Activated naive CD8-positive, alpha-beta T cell (primary cell): ENCODE data around the gene C3orf22.

Experiments
- H3K27ac Mint-ChIP-seq: one replicate; pipeline ENCODE4 v1.8.0; 2021; ENCODE audit warnings: mixed read lengths
- H3K27me3 Mint-ChIP-seq: one replicate; pipeline ENCODE4 v1.8.0; 2021; ENCODE audit warnings: mixed read lengths
- H3K36me3 Mint-ChIP-seq: one replicate; pipeline ENCODE4 v1.8.0; 2021; ENCODE audit warnings: mixed read lengths
- H3K4me1 Mint-ChIP-seq: one replicate; pipeline ENCODE4 v1.8.0; 2021; ENCODE audit warnings: low read depth, mixed read lengths
- H3K4me3 Mint-ChIP-seq: one replicate; pipeline ENCODE4 v1.8.0; 2021; ENCODE audit warnings: mild to moderate bottlenecking, mixed read lengths
- H3K9me3 Mint-ChIP-seq: one replicate; pipeline ENCODE4 v1.8.0; 2021; ENCODE audit warnings: low read depth, mixed read lengths

The C3orf22 gene

DNA sequence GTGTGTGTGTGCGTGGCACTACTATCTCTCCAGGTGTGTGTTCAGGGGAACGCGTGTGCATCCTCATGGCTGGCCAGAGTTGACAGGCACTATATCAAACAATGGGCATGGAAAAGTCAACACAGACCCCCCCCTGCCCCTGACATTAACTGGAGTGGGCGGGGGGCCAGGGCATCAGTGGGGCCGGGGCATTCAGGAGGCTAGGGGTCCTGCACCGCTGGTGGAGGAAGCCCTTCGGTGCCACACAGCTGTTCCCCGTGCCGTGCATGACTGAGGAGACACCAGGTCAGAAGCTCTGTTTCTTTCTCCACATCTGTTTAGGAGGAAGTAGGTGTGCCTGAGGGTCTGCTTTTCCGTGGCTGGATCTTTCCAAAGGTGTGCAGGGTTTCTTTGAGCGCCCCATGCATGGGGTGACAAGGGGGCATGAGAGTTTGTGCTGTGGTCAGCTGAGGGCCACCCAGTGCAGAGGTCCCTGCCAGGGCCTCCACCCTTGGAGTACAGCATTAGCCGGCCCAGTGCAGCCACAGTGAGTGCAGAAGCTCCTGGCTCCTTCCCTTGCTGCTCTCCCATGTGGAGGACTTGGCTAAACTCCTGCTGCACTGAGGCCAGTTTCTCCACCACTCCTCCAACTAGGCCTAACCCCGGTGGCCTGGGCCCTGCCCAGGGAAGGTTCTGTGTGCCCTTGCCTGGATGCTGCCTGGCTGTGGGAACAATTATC lies 7.5 kb downstream of the C3orf22 start:
- Mint-ChIP-seq H3K36me3 (no peaks in the 10 kb centered on the region), H3K4me1 (no peaks in the 10 kb centered on the region), H3K27me3 (no peaks in the 10 kb centered on the region), H3K4me3 (no peak overlapping the region), H3K27ac (no peak overlapping the region), H3K9me3 (no peaks in the 10 kb centered on the region)

DNA sequence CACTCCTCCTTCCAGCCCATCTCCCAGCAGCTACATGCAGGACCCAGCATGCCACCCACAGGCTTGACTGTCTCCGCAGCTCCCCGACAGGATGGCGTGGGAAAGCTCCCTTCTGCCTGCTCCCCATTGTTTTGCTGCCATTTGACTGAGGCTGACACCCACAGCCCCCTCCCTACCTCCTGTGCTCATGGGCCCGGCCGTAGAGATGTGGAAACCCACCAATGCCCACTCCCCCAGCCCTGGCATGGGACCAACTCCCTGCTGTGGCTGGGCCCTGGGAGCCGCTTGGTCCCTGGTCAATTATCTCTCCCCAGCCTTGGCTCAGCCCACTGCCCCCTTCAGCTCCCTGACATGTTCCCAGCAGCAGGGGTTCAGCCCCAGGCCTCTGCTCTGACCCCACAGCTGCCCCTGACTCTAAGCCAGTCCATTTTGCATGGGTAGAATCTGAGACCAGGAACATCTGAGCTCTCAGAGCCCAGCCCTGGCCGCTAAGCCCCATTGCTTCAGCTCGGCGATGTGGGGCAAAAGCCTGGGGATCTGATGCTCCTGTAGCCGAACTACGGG lies 8.2 kb downstream of the C3orf22 start:
- Mint-ChIP-seq H3K27ac (no peak overlapping the region), H3K4me3 (no peak overlapping the region), H3K36me3 (no peaks in the 10 kb centered on the region), H3K9me3 (no peaks in the 10 kb centered on the region), H3K4me1 (no peaks in the 10 kb centered on the region), H3K27me3 (no peaks in the 10 kb centered on the region)

DNA sequence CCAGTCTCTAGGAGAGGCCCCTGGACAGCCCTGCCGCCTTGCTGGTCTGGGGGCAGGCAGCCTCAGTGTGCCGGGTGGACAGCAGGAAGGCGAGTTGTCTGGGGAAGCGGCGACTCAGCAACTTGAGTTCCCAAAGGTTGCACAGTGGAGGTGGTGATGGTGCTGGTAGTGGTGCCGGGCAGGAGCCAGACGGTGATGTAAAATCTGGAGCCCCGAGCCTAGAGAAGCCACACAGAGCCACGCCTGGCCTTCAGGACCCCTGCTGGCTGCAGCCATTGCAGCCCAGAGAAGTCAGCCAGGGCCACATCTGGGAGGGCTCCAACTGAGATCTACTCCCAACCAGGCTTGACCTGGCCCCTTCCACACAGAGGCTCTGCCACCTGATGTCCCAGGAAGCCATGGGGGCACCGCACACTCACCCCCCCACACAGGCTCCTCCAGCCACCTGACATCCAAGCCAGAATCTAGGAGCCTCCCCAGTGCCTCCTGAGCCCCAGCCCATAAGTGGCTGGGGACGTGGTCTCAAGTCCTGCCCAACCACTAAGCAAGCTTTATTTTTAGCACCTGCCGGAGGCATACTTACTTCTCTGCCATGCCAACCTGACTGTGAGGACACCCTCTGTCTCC lies 8.8 kb downstream of the C3orf22 start:
- no peak overlapping the region for H3K27ac Mint-ChIP-seq
- H3K9me3 Mint-ChIP-seq = no peaks in the 10 kb centered on the region
- H3K36me3 Mint-ChIP-seq = no peaks in the 10 kb centered on the region
- no peaks in the 10 kb centered on the region for H3K4me1 Mint-ChIP-seq
- H3K4me3 Mint-ChIP-seq = no peak overlapping the region
- peaks cover 2% of the 10 kb centered on the region for H3K27me3 Mint-ChIP-seq

DNA sequence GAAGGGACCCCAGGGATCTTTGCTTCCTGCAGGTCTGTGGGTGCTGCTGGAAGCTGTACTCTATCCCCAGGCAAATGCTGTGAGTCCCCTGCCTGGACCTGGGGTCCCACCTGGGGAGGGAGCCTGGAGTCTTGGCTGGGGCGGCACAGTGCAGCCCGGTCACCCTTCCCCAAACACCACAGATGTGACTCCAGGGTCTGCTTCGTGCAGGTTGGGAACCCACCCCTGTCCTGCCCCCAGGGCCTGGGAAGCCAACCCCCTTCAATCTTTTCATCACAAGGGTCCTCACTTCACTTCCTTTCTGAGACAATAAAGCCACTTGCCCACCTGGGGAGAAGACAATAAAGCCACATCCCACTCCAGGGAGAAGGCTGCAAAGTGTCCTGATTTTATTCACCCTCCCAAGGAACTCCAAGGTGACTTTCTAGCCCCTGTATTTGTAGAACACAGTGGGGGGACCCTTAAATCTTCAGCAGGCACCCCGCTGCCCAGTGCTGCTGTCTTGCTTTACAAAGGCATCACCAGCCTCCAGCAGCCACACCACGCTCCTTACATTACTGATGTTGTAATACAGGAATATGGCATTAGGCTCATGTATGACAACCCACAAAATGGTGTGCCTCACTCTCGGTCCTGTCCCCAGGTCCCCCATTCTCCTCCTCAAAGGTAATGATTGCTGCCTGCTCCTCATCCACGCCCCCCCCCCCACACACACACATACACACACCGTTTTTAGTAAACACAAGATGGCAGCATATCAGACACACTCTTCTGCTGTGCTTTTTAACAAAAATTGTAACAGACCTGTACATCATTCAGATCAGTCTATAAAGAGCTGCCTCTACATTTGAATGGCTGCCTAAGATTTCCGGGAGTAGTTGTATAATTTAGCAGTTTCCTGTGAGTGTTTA lies 9.9 kb downstream of the C3orf22 start:
- Mint-ChIP-seq H3K27me3 (peaks cover 2% of the 10 kb centered on the region), H3K9me3 (no peaks in the 10 kb centered on the region), H3K4me1 (no peaks in the 10 kb centered on the region), H3K36me3 (no peaks in the 10 kb centered on the region), H3K27ac (no peak overlapping the region), H3K4me3 (no peak overlapping the region)

DNA sequence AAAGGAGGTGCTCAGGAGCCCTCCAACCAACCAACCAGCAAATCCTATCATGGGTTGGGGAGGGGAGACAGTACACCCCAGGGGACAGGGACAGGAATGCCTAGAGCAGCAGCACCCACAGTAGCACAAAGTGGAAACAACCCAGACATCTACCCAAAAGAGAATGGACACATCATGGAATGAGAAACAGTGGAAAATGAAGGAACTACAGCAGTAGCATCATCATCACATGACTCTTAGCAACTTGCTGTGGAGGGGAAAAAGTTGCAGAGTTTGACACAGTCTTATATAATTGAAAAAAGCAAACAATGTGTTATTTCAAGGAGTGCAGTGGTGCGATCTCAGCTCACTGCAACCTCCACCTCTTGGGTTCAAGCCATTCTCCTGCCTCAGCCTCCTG lies 11.0 kb downstream of the C3orf22 start:
- Mint-ChIP-seq H3K27me3 (peaks cover 6% of the 10 kb centered on the region), H3K27ac (no peak overlapping the region), H3K4me1 (no peaks in the 10 kb centered on the region), H3K4me3 (no peak overlapping the region), H3K36me3 (no peaks in the 10 kb centered on the region), H3K9me3 (no peaks in the 10 kb centered on the region)

DNA sequence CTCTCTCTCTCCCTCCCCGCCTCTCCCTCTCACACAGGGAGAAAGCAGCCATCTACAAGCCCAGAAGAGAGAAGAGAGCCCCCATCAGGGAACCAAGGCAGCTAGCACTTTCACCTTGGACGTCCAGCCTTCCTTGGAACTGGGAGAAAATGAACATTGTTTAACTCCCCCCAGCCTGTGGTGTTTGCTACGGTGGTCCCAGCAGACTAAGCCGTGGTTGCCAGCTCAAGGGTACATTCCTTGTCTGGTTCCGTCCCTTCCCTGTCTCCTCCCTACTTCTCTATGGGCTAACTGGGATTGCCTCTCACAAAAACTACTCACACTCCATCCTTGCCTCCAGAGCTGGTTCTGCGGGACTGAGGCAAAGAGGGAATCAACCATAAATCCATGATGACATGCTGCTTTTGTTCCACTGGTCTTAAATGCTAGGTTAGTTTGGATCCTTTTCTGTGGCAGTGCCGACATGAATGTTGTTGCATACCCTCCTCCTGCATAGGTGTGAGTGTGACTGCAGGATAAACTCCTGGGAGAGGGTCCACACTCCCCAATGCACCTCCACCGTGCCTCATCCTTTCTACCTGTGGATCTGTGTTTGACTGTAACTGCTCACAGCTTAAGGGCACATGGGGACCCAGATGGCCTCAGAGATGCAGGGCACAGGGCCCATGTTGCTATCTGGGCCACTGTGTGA lies 12.0 kb downstream of the C3orf22 start:
- H3K4me1 Mint-ChIP-seq = no peaks in the 10 kb centered on the region
- H3K36me3 Mint-ChIP-seq = no peaks in the 10 kb centered on the region
- H3K9me3 Mint-ChIP-seq = no peaks in the 10 kb centered on the region
- H3K4me3 Mint-ChIP-seq = no peak overlapping the region
- H3K27ac Mint-ChIP-seq = no peak overlapping the region
- H3K27me3 Mint-ChIP-seq = peaks cover 6% of the 10 kb centered on the region

DNA sequence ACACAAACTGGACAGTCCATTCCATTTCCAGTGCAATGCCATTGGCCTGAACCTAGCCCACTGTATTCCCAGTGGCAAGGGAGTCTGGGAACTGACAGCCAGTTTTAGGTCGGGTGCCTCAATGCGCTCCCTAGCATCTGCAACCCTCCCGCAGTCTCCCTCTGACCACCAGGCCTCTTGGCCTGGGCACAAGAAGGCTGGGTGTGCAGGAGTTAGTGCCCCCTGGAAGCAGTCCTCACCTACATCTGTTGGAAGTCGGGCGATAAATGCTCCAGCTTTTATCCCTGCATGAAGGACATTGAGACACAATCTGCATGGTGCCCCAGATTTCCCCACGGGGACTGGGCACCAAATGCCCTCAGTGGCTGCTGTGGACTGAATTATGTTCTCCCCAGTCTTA lies 12.7 kb downstream of the C3orf22 start:
- no peak overlapping the region for H3K27ac Mint-ChIP-seq
- H3K27me3 Mint-ChIP-seq = peaks cover 7% of the 10 kb centered on the region
- no peaks in the 10 kb centered on the region for H3K9me3 Mint-ChIP-seq
- no peaks in the 10 kb centered on the region for H3K4me1 Mint-ChIP-seq
- no peaks in the 10 kb centered on the region for H3K36me3 Mint-ChIP-seq
- H3K4me3 Mint-ChIP-seq = no peak overlapping the region

DNA sequence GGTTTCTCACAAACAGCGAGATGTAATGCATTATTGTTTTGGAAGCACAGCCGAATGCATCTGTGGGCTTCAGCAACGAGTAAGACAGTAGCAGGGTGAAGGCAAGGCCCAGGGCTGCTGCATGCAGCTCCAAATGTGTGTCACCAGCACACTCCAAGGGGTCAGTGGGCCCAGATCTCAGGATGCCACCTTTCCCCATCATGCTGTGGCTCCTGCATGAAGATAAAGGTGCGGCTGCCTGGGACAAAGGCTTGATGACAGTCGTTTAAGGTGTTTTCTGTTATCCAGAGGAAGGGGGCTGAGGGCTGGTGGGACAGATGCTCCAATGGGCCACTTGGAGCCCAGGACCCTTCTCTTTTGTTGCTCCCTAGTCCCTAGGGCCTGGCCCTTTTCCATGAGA lies 13.2 kb downstream of the C3orf22 start:
- H3K27ac Mint-ChIP-seq = no peak overlapping the region
- no peaks in the 10 kb centered on the region for H3K4me1 Mint-ChIP-seq
- no peak overlapping the region for H3K4me3 Mint-ChIP-seq
- H3K9me3 Mint-ChIP-seq = no peaks in the 10 kb centered on the region
- H3K36me3 Mint-ChIP-seq = no peaks in the 10 kb centered on the region
- H3K27me3 Mint-ChIP-seq = peaks cover 7% of the 10 kb centered on the region

DNA sequence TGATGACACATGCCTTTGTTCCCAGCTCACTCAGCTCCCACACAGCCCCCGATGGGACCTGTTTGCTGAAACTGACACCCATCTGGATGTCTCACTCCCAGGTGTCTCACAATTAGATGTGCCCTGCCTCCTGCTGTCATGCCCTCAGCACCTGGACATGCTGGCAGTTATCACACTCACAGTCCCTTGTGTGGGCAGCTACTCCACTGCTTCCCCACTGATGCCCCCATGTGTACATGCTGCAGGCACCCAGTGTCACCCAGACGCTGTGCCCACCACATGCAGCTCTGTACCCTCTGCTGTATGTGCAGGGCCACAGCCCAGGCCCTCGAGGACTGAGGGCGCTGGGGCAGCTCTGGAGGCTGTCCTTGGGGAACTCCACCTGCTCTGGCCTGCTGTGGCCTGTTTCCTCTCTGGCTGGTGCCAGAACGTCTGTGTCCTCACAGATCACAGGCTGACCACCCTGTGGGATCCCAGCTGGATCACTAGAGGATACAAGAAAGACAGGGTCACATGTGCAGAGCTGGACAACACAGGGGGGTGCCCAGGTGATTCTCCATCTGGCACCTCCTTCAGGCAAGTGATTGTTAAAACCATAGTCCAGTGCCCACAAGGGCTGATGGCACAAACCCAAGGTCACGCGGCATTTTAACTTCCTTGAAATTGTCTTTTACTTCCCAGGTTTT lies 14.0 kb downstream of the C3orf22 start:
- H3K4me1 Mint-ChIP-seq = no peaks in the 10 kb centered on the region
- no peaks in the 10 kb centered on the region for H3K9me3 Mint-ChIP-seq
- H3K36me3 Mint-ChIP-seq = no peaks in the 10 kb centered on the region
- peaks cover 9% of the 10 kb centered on the region for H3K27me3 Mint-ChIP-seq
- no peak overlapping the region for H3K4me3 Mint-ChIP-seq
- no peak overlapping the region for H3K27ac Mint-ChIP-seq

DNA sequence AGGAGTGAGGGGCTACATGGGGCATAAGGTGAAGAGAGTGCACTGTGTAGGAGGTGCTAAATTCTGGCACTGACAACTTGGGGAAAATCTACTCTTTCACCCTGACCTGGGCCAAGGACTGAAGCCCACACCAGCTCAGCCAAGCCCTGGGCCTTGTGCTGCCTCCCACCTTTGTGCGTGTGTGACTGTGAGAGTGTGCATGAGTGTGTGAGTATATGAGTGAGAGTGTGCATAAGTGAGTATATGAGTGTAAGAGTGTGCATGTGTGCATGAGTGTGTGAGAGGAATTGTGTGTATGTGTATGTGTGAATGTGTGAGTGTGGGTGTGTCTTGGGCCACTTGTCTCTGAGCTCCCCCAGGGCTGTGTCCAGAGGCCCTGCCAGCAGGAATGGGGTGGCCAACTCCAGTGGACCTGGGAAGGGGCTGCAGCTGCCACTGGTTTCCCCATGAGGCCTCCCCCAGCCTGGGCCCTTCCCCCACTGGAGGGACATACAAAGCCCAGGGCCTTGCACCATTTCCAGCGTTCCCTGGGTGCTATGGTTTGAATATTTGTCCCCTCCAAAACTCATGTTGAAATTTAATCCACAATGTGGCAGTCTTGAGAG lies 15.2 kb downstream of the C3orf22 start:
- Mint-ChIP-seq H3K4me3 (no peak overlapping the region), H3K27me3 (peaks cover 9% of the 10 kb centered on the region), H3K4me1 (no peaks in the 10 kb centered on the region), H3K9me3 (no peaks in the 10 kb centered on the region), H3K27ac (no peak overlapping the region), H3K36me3 (no peaks in the 10 kb centered on the region)

DNA sequence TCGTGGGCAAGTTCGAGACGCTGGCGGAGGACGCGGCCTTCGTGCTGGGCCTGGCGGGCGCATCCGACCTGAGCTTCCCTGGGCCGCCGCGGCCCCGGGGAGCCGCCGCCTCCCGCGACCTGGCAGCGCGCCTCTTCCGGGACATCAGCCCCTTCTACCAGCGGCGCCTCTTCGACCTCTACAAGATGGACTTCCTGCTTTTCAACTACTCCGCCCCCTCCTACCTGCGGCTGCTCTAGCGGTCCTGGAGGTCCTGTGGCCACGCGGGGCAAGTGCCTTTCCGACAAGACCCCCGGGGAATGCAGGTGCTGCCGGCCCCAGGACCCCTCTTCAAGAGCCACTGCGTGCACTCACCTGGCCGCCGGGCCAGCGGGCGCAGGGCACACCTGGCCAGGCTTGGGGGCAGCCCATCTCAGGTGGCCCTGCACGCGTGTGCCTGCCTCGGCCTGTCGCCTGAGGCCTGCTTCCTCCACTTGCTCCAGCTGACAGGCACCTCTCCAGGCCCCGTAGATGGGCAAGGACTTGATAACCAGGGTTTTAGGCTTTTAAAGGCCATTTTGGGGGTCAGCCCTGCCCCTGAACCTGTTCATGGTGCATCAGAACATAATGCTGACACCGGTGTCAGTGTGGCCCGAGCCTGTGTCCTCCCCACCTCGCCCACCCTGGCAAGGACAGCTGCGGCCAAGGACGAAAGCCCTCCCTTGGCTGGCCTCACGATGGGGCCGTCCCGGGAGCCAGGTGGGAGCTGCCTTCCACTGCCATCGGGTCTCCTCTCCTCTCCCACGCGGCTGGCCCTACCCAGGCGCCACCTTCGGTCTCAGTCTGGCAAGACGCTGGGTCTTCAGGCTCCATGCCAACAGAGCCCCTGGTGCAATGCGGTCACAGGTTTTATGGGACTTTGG lies 16.1 kb downstream of the C3orf22 start:
- H3K4me3 Mint-ChIP-seq = no peak overlapping the region
- no peaks in the 10 kb centered on the region for H3K36me3 Mint-ChIP-seq
- peaks cover 9% of the 10 kb centered on the region for H3K27me3 Mint-ChIP-seq
- H3K9me3 Mint-ChIP-seq = no peaks in the 10 kb centered on the region
- no peaks in the 10 kb centered on the region for H3K4me1 Mint-ChIP-seq
- no peak overlapping the region for H3K27ac Mint-ChIP-seq

DNA sequence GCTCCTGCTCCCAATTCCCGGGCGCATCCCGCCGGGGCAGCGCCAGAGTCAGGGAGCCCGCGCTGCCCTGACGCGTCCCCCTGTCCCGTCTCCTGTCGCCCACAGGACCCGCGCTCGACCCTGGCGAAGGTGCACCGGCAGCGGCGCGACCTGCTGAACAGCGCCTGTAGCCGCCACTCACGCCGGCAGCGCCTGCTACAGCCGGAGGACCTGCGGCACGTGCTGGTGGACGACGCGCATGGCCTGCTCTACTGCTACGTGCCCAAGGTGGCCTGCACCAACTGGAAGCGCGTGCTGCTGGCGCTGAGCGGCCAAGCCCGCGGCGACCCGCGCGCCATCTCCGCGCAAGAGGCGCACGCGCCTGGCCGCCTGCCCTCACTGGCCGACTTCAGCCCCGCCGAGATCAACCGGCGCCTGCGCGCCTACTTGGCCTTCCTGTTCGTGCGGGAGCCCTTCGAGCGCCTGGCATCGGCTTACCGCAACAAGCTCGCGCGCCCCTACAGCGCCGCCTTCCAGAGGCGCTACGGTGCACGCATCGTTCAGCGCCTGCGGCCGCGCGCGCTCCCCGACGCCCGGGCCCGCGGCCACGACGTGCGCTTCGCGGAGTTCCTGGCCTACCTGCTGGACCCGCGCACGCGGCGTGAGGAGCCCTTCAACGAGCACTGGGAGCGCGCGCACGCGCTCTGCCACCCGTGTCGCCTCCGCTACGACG lies 16.9 kb downstream of the C3orf22 start:
- Mint-ChIP-seq H3K27ac (no peak overlapping the region), H3K36me3 (no peaks in the 10 kb centered on the region), H3K9me3 (no peaks in the 10 kb centered on the region), H3K4me3 (no peak overlapping the region), H3K27me3 (peaks cover 9% of the 10 kb centered on the region), H3K4me1 (no peaks in the 10 kb centered on the region)
